Muscle of back (tissue), 11 donors: Measurements from ENCODE around the gene IQSEC1. TPM values are rescaled to one million over a fixed set of nuclear protein-coding genes. Genes with fewer than 3 reads are reported as not detected.

ENCODE experiments used
- DNase-seq, 3 donors: peaks; one replicate each; pipeline versions ENCODE4 v3.0.0 to v3.0.0-alpha.2; 2013
- polyA plus RNA-seq, 10 donors: library from polyadenylated mRNA; unstranded; fragments of 120-200 nt; gene quantifications; one replicate each; pipeline ENCODE4 v1.2.1, GENCODE V29; 2013; ENCODE audit not compliant: insufficient read length in 10 of 10

The IQSEC1 gene
- polyA plus RNA-seq, 10 donors = 35.2 to 45.2 (median 40.9) TPM

- no peak for DNase-seq
Observed at GRCh38 chr3:13003608-13004007, 69.6 kb downstream of the IQSEC1 start.

- DNase-seq = no peak
Observed at GRCh38 chr3:13002398-13003124, 70.7 kb downstream of the IQSEC1 start.

GRCh38 chr3:12999147-13000140 lies 73.8 kb downstream of the IQSEC1 start:
- peak in 2 of 3 donors; percentile 49 to 68 for DNase-seq

GRCh38 chr3:12998648-12999047 lies 74.6 kb downstream of the IQSEC1 start:
- no peak for DNase-seq

GRCh38 chr3:12997387-12997786 lies 75.8 kb downstream of the IQSEC1 start:
- DNase-seq = no peak

GRCh38 chr3:12996181-12996506 lies 77.1 kb downstream of the IQSEC1 start:
- no peak for DNase-seq

GRCh38 chr3:12995389-12996180 lies 77.6 kb downstream of the IQSEC1 start:
- DNase-seq = no peak

GRCh38 chr3:12994607-12995388 lies 78.4 kb downstream of the IQSEC1 start:
- DNase-seq = peak; percentile 60 to 92 (median 83)

- peak in 1 of 3 donors; percentile 59 for DNase-seq
Observed at GRCh38 chr3:12994357-12994606, 78.9 kb downstream of the IQSEC1 start.

GRCh38 chr3:12993517-12994356 lies 79.5 kb downstream of the IQSEC1 start:
- DNase-seq = peak in 1 of 3 donors; percentile 62

GRCh38 chr3:12992629-12993516 lies 80.4 kb downstream of the IQSEC1 start:
- DNase-seq = no peak

- DNase-seq = no peak
Observed at GRCh38 chr3:12991861-12992281, 81.4 kb downstream of the IQSEC1 start.

- no peak for DNase-seq
Observed at GRCh38 chr3:12991481-12991837, 81.8 kb downstream of the IQSEC1 start.

GRCh38 chr3:12990781-12991480 lies 82.3 kb downstream of the IQSEC1 start:
- DNase-seq = peak in 1 of 3 donors; percentile 70

- DNase-seq = no peak
Observed at GRCh38 chr3:12990306-12990705, 82.9 kb downstream of the IQSEC1 start.

GRCh38 chr3:12988728-12989454 lies 84.3 kb downstream of the IQSEC1 start:
- no peak for DNase-seq

- DNase-seq = no peak
Observed at GRCh38 chr3:12987602-12988001, 85.6 kb downstream of the IQSEC1 start.

- DNase-seq = no peak
Observed at GRCh38 chr3:12986986-12987385, 86.2 kb downstream of the IQSEC1 start.
